Neuronal stem cell (in vitro differentiated cells): ENCODE data around the gene FSIP1.

ENCODE experiments used
- DNase-seq: peaks from one replicate; pipeline ENCODE4 v3.0.0-alpha.2; 2013; ENCODE audit warnings: low spot score
- H2AFZ ChIP-seq: one replicate; pipeline ENCODE4 v1.6.1; 2013; ENCODE audit warnings: mild to moderate bottlenecking, low read length, inconsistent platforms
- H2AK5ac ChIP-seq: 2 replicates; pipeline ENCODE4 v1.6.1; 2013; ENCODE audit warnings: low read depth, mild to moderate bottlenecking, inconsistent platforms, low read length, moderate library complexity, mixed read lengths
- H2BK120ac ChIP-seq: 2 replicates; pipeline ENCODE4 v1.6.1; 2013; ENCODE audit warnings: low read depth, mild to moderate bottlenecking, inconsistent platforms, low read length, moderate library complexity, mixed read lengths
- H2BK12ac ChIP-seq: one replicate; pipeline ENCODE4 v1.6.1; 2013; ENCODE audit warnings: low read length, inconsistent platforms
- H2BK15ac ChIP-seq: 2 replicates; pipeline ENCODE4 v1.6.1; 2013; ENCODE audit warnings: mild to moderate bottlenecking, low read length, inconsistent platforms, mixed read lengths
- H2BK5ac ChIP-seq: one replicate; pipeline ENCODE4 v1.6.1; 2013; ENCODE audit warnings: inconsistent platforms, mild to moderate bottlenecking, low read length, moderate library complexity
- H3K14ac ChIP-seq: one replicate; pipeline ENCODE4 v1.6.1; 2013; ENCODE audit warnings: low read length, inconsistent platforms
- H3K18ac ChIP-seq: 2 replicates; pipeline ENCODE4 v1.6.1; 2013; ENCODE audit warnings: low read length, inconsistent platforms
- H3K23ac ChIP-seq: 2 replicates; pipeline ENCODE4 v1.6.1; 2013; ENCODE audit warnings: low read depth, mild to moderate bottlenecking, mixed read lengths, low read length, inconsistent platforms; ENCODE audit not compliant: poor library complexity
- H3K27ac ChIP-seq: replicated peaks from 3 replicates; pipeline ENCODE4 v1.5.1; 2013; ENCODE audit warnings: low read length, inconsistent platforms
- H3K27me3 ChIP-seq, 3 experiments: 2 replicates each; pipeline ENCODE4 v1.6.1; 2013; ENCODE audit warnings: low read length in 3 of 3, mild to moderate bottlenecking in 2 of 3, inconsistent platforms in 1 of 3, low read depth in 1 of 3, mixed read lengths in 1 of 3, moderate library complexity in 1 of 3; ENCODE audit not compliant: control insufficient read depth in 3 of 3, insufficient read depth in 3 of 3
- H3K36me3 ChIP-seq, 2 donors: replicated peaks in 1 of 2; 2 replicates each; pipeline ENCODE4 v1.6.1; 2013; ENCODE audit warnings: low read length in 2 of 2; ENCODE audit not compliant: control insufficient read depth in 2 of 2, insufficient read depth in 2 of 2
- H3K4ac ChIP-seq: 2 replicates; pipeline ENCODE4 v1.6.1; 2013; ENCODE audit warnings: inconsistent platforms, mild to moderate bottlenecking, low read length, moderate library complexity
- H3K4me1 ChIP-seq, 2 donors: 1 replicate in 1 of 2; 2 replicates in 1 of 2; pipeline ENCODE4 v1.6.1; 2013; ENCODE audit warnings: low read length in 2 of 2, low read depth in 1 of 2; ENCODE audit not compliant: control insufficient read depth in 2 of 2, insufficient read depth in 1 of 2
- H3K4me2 ChIP-seq: one replicate; pipeline ENCODE4 v1.6.1; 2013; ENCODE audit warnings: mild to moderate bottlenecking, low read length, inconsistent platforms; ENCODE audit not compliant: insufficient read depth, poor library complexity, severe bottlenecking
- H3K4me3 ChIP-seq, 2 donors: 2 replicates each; pipeline ENCODE4 v1.5.1; 2013; ENCODE audit warnings: low read length in 2 of 2, mild to moderate bottlenecking in 2 of 2, inconsistent platforms in 1 of 2, moderate library complexity in 1 of 2
- H3K79me1 ChIP-seq: one replicate; pipeline ENCODE4 v1.6.1; 2013; ENCODE audit warnings: low read depth, mild to moderate bottlenecking, inconsistent platforms, low read length, moderate library complexity
- H3K9ac ChIP-seq: one replicate; pipeline ENCODE4 v1.6.1; 2013; ENCODE audit warnings: mild to moderate bottlenecking, low read depth, low read length, inconsistent platforms; ENCODE audit not compliant: poor library complexity
- H3K9me3 ChIP-seq, 2 donors: replicated peaks in 1 of 2; 2 replicates each; pipeline versions ENCODE3 to v1.6.1; 2013; ENCODE audit warnings: low read length in 2 of 2, mild to moderate bottlenecking in 2 of 2, inconsistent platforms in 1 of 2, low read depth in 1 of 2, mixed read lengths in 1 of 2, moderate library complexity in 1 of 2; ENCODE audit not compliant: control insufficient read depth in 2 of 2, insufficient read depth in 1 of 2
- H4K8ac ChIP-seq: one replicate; pipeline ENCODE4 v1.6.1; 2013; ENCODE audit warnings: low read depth, mild to moderate bottlenecking, inconsistent platforms, low read length, moderate library complexity
- H4K91ac ChIP-seq: one replicate; pipeline ENCODE4 v1.6.1; 2013; ENCODE audit warnings: low read length, low read depth, mild to moderate bottlenecking, inconsistent platforms; ENCODE audit not compliant: poor library complexity
- WGBS, 2 donors: extraction: QIAGEN DNeasy Blood & Tissue Kit; methylation state at CpG; one replicate each; pipeline ENCODE4 v1.1.7; 2013; ENCODE audit warnings: missing lambda C conversion rate in 2 of 2, mixed read lengths in 1 of 2; ENCODE audit not compliant: insufficient read length in 2 of 2, insufficient replicate concordance in 1 of 2; ENCODE audit errors: extremely low coverage in 2 of 2; 5-methylcytosine and 5-hydroxymethylcytosine counted together

Gene FSIP1

GRCh38 chr15:39613861-39614260 lies 168.8 kb downstream of the FSIP1 start:
- H2AFZ ChIP-seq: no peak overlapping the region
- no peaks in the 10 kb centered on the region for H3K36me3 ChIP-seq
- DNase-seq: no peak
- H3K4me1 ChIP-seq: peaks cover 0 to 1% of the 10 kb centered on the region in 2 donors
- no peak overlapping the region for H2BK5ac ChIP-seq
- no peaks in the 10 kb centered on the region for H3K79me1 ChIP-seq
- H3K27me3 ChIP-seq: no peaks in the 10 kb centered on the region
- H4K91ac ChIP-seq: no peak overlapping the region
- peaks cover 3 to 15% of the 10 kb centered on the region in 2 donors for H3K9me3 ChIP-seq
- no peak overlapping the region for H2BK120ac ChIP-seq
- H2BK12ac ChIP-seq: no peak overlapping the region
- no peak overlapping the region for H3K9ac ChIP-seq
- no peak overlapping the region for H3K4me2 ChIP-seq
- no CpG with 5 or more reads among the region's 2 CpGs for WGBS, 2 donors
- H4K8ac ChIP-seq: no peak overlapping the region
- no peak overlapping the region for H3K4ac ChIP-seq
- no peak overlapping the region for H3K14ac ChIP-seq
- no peak overlapping the region for H3K23ac ChIP-seq
- no peak overlapping the region for H3K4me3 ChIP-seq
- no peak overlapping the region for H3K27ac ChIP-seq
- H3K18ac ChIP-seq: no peak overlapping the region
- H2AK5ac ChIP-seq: no peak overlapping the region
- no peak overlapping the region for H2BK15ac ChIP-seq

GRCh38 chr15:39613271-39613670 lies 169.4 kb downstream of the FSIP1 start:
- Histone ChIP-seq H2BK5ac (no peak overlapping the region), H3K4ac (no peak overlapping the region), H3K27me3 (no peaks in the 10 kb centered on the region), H2AK5ac (no peak overlapping the region), H3K4me2 (no peak overlapping the region), H3K4me1 (no peaks in the 10 kb centered on the region), H3K36me3 (no peaks in the 10 kb centered on the region), H3K9me3 (peaks cover 3 to 15% of the 10 kb centered on the region in 2 donors), H3K27ac (no peak overlapping the region), H2BK12ac (no peak overlapping the region), H3K23ac (no peak overlapping the region), H3K18ac (no peak overlapping the region), H3K4me3 (no peak overlapping the region), H4K91ac (no peak overlapping the region), H3K79me1 (no peaks in the 10 kb centered on the region), H2AFZ (no peak overlapping the region), H3K14ac (no peak overlapping the region), H4K8ac (no peak overlapping the region), H3K9ac (no peak overlapping the region), H2BK120ac (no peak overlapping the region), H2BK15ac (no peak overlapping the region)
- no peak for DNase-seq

GRCh38 chr15:39610665-39611064 lies 172.0 kb downstream of the FSIP1 start:
- H3K27ac ChIP-seq: no peak overlapping the region
- H3K4me1 ChIP-seq: no peaks in the 10 kb centered on the region
- H3K9ac ChIP-seq: no peak overlapping the region
- H3K9me3 ChIP-seq: peaks cover 3 to 15% of the 10 kb centered on the region in 2 donors
- H3K14ac ChIP-seq: no peak overlapping the region
- no peak overlapping the region for H2BK120ac ChIP-seq
- no peak overlapping the region for H2BK5ac ChIP-seq
- no peak for DNase-seq
- no peak overlapping the region for H4K91ac ChIP-seq
- no peaks in the 10 kb centered on the region for H3K27me3 ChIP-seq
- no peak overlapping the region for H3K4me3 ChIP-seq
- H3K4ac ChIP-seq: no peak overlapping the region
- no peak overlapping the region for H3K4me2 ChIP-seq
- H2AK5ac ChIP-seq: no peak overlapping the region
- H3K18ac ChIP-seq: no peak overlapping the region
- H2AFZ ChIP-seq: no peak overlapping the region
- no peak overlapping the region for H2BK15ac ChIP-seq
- no peak overlapping the region for H3K23ac ChIP-seq
- H2BK12ac ChIP-seq: no peak overlapping the region
- H3K36me3 ChIP-seq: no peaks in the 10 kb centered on the region
- no peaks in the 10 kb centered on the region for H3K79me1 ChIP-seq
- no peak overlapping the region for H4K8ac ChIP-seq

DNA sequence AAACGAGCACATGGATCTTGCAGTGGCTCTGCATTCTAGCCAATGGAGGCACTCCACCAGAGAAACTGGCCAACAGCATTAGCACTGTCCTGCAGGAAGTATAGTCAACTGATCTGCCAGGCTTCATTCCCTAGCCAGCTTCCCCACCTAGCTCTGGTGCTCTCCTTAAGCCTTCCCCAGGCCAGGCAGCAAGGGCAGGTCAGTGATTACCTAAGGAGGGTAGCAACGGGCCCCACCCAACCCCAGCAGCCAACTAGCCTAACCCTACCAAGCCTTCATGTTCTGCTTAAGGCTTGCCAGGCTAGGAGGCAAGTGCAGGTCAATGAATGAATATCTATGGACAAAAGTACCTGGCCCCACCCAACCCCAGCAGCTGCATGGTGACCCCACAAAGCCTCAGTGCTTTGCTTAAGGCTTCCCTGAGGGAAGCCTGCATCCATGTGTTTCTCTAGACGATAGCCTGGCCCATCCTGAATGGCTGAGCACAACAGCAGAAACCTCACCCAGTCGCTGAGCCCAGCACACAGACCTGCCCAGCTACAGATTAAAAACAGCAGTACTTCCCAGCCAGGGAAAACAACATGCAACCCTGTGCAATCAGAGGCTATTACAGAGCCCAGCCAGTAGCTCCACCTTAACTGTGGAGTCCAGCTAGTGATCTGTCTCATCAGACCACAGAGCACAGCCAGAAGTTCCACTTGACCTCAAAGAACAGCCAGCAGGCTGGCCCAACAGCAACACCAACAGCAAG lies 173.3 kb downstream of the FSIP1 start:
- WGBS, 2 donors: no CpG with 5 or more reads among the region's 4 CpGs
- peaks cover 3 to 15% of the 10 kb centered on the region in 2 donors for H3K9me3 ChIP-seq
- H2AFZ ChIP-seq: peak overlapping the region; percentile 72
- no peak overlapping the region for H2BK5ac ChIP-seq
- DNase-seq: no peak
- H3K36me3 ChIP-seq: no peaks in the 10 kb centered on the region
- no peak overlapping the region for H2BK12ac ChIP-seq
- no peak overlapping the region for H3K4me2 ChIP-seq
- no peaks in the 10 kb centered on the region for H3K4me1 ChIP-seq
- no peak overlapping the region for H3K14ac ChIP-seq
- H3K9ac ChIP-seq: no peak overlapping the region
- H3K27me3 ChIP-seq: no peaks in the 10 kb centered on the region
- no peak overlapping the region for H2BK120ac ChIP-seq
- H2BK15ac ChIP-seq: no peak overlapping the region
- H3K23ac ChIP-seq: no peak overlapping the region
- H3K27ac ChIP-seq: no peak overlapping the region
- no peak overlapping the region for H4K8ac ChIP-seq
- no peaks in the 10 kb centered on the region for H3K79me1 ChIP-seq
- H4K91ac ChIP-seq: no peak overlapping the region
- H3K18ac ChIP-seq: no peak overlapping the region
- H3K4ac ChIP-seq: no peak overlapping the region
- H2AK5ac ChIP-seq: no peak overlapping the region
- H3K4me3 ChIP-seq: no peak overlapping the region
